Fibroblast of pulmonary artery (primary cell): ENCODE results near the gene CPEB3.

Source experiments
- DNase-seq: peaks from one replicate; pipeline ENCODE4 v3.0.0-alpha.2; 2010; ENCODE audit warnings: low read depth
- H3K4me3 ChIP-seq: replicated peaks from 2 replicates; pipeline ENCODE4 v1.5.1; 2011; ENCODE audit warnings: low read depth, mild to moderate bottlenecking, control low read depth, low read length, moderate library complexity
- CTCF ChIP-seq: IDR thresholded peaks from 2 replicates; pipeline ENCODE4 v1.5.1; 2011; ENCODE audit warnings: mild to moderate bottlenecking, control low read depth, low read length, inconsistent platforms; ENCODE audit errors: missing control alignments

Gene CPEB3

GRCh38 chr10:92173996-92174395 lies 116.9 kb downstream of the CPEB3 start:
- H3K4me3 ChIP-seq: no peak overlapping the region
- no peak for DNase-seq
- no peak for TF ChIP-seq CTCF

- no peak for DNase-seq
- H3K4me3 ChIP-seq: no peak overlapping the region
- no peak for TF ChIP-seq CTCF
Measured at GRCh38 chr10:92164036-92164696, 126.7 kb downstream of the CPEB3 start.

GRCh38 chr10:92162541-92162940 lies 128.3 kb downstream of the CPEB3 start:
- H3K4me3 ChIP-seq: no peak overlapping the region
- DNase-seq: no peak
- no peak for TF ChIP-seq CTCF

GRCh38 chr10:92156874-92157773 lies 133.8 kb downstream of the CPEB3 start:
- no peak for TF ChIP-seq CTCF
- peak; percentile 13 for DNase-seq
- H3K4me3 ChIP-seq: no peak overlapping the region

- DNase-seq: no peak
- H3K4me3 ChIP-seq: no peak overlapping the region
- no peak for TF ChIP-seq CTCF
Measured at GRCh38 chr10:92150823-92151222, 140.1 kb downstream of the CPEB3 start.

- no peak for TF ChIP-seq CTCF
- DNase-seq: no peak
- H3K4me3 ChIP-seq: no peak overlapping the region
Measured at GRCh38 chr10:92149261-92149660, 141.6 kb downstream of the CPEB3 start.

- DNase-seq: no peak
- TF ChIP-seq CTCF: no peak
Measured at GRCh38 chr10:92146781-92147180, 144.1 kb downstream of the CPEB3 start.

More at GRCh38 chr10:92146781-92147180, 144.1 kb downstream of the CPEB3 start:
- H3K4me3 ChIP-seq: no peak overlapping the region
